Stimulated activated CD8-positive, alpha-beta memory T cell treated with anti-CD3 and anti-CD28 coated beads, Interleukin-12 subunit alpha, Interleukin-12 subunit beta, amount 100 ng/mL, for 1 hour (primary cell): ENCODE data around the gene TMEM208.

Experiments used
- DNase-seq: peaks from one replicate; pipeline ENCODE4 v3.0.0-alpha.2; 2020; ENCODE audit warnings: low read depth

The TMEM208 gene

DNA sequence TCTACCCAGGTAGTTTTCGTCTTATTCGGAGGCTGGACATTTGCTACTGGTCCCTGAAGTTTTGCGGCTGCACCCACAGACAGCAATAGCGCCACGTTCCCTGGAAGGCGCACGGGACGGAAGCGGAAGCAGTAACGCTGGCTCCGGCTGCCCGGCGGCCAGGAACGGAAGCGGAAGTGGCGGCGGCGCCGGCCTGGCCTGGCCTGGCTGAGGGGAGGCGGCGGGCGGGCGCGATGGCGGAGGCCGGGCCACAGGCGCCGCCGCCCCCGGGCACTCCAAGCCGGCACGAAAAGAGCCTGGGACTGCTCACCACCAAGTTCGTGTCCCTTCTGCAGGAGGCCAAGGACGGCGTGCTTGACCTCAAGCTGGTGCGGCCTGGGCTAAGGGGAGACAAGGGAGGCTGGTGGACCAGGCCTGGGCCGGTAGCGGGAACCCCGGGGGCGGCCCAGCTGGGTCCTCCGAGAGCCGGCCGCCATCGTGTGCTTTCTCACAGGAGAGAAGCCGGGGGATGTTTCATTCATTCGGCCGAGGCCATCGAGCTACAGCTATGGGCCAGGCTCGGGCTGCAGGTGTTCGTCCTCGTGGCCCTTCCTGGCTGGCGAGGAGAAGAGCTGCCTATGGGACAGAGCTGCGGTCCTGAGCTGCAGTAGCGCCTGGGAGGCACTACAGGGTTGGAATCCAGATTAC is 34.8 kb upstream of the TMEM208 start, which contains the start of gene E2F4:
Gene E2F4 (plus strand): TSS at position 161 of the 687 bp plus-strand sequence. CDS start 73 bp downstream, at position 234.
- DNase-seq: peak; percentile 76

DNA sequence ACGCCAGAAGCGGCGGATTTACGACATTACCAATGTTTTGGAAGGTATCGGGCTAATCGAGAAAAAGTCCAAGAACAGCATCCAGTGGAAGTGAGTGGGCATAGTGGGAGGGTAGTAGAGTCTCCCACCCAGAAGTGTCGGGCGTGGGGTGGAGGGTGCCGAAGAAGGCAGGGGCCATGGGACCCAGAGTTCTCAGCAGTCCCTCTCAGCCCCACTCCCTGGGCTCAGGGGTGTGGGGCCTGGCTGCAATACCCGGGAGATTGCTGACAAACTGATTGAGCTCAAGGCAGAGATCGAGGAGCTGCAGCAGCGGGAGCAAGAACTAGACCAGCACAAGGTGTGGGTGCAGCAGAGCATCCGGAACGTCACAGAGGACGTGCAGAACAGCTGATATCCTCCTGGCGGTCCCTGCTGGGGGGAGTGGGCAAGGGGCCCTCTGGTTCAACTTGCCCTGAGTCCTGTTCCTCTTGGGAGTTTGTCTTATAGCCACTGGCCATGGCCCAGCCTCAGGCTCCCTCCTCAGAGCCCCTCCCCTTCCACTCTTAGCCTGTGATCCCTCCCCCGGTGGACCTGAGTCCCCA is 34.1 kb upstream of the TMEM208 start:
- no peak for DNase-seq

DNA sequence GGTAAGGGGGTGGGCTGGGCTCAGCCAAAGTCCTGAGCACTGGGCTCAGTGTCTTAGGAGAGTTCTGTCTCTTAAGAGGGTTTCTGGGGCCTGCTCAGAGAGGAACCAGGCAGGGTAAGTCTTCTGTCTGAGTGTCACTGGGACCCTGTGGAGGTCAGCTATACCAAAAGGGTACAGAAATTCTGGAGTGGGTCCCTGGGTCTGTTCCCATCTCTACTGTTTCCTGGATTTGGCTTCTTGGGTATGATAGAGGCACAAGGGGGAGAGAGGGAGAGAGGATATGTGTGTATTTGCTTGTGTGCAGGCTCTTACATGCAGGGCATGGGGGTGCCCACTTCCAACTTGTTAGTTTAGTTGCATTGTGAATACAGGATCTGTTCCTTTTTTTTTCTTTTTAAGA is 33.4 kb upstream of the TMEM208 start:
- no peak for DNase-seq

GRCh38 chr16:67194260-67194659 is 32.7 kb upstream of the TMEM208 start:
- no peak for DNase-seq

DNA sequence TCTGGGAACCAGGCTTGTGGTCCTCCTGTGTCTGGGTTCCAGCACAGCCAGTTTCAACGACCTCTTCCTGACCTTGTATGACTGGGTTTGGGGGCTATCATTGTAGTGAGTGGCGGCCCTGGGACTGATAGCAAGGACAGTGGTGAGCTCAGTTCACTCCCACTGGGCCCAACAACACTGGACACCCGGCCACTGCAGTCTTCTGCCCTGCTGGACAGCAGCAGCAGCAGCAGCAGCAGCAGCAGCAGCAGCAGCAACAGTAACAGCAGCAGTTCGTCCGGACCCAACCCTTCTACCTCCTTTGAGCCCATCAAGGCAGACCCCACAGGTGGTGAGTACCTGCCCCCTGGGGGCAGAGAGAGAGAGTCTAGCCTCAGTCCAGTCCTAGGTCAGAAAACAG is 31.3 kb upstream of the TMEM208 start:
- no peak for DNase-seq

GRCh38 chr16:67196881-67197280 is 30.0 kb upstream of the TMEM208 start:
- no peak for DNase-seq

DNA sequence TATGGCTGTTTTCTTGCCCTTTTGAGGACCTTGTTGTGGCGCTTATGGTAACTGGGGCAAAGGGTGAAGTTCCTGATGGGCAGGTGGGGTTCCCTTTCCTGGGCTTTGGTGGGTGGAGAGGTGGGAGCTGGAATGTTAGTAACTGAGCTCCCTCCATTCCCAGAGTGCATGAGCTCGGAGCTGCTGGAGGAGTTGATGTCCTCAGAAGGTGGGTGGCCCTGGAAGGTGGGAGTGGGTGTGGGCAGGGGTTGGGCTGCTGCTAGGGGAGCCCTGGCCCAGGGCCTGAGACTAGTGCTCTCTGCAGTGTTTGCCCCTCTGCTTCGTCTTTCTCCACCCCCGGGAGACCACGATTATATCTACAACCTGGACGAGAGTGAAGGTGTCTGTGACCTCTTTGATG is 29.2 kb upstream of the TMEM208 start:
- DNase-seq: no peak

DNA sequence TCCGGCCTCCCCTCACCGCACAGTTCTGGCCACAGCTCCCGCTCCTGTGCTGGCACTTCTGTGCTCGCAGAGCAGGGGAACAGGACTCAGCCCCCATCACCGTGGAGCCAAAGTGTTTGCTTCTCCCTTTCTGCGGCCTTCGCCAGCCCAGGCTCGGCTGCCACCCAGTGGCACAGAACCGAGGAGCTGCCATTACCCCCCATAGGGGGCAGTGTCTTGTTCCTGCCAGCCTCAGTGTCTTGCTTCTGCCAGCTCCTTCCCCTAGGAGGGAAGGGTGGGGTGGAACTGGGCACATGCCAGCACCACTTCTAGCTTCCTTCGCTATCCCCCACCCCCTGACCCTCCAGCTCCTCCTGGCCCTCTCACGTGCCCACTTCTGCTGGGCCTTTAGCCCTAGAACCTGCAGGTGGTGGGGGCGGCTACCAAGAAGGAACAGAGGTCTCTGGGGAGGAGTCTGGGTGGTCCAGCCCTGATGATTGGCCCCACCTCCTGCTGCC is 28.6 kb upstream of the TMEM208 start:
- no peak for DNase-seq

GRCh38 chr16:67199011-67199807 is 27.7 kb upstream of the TMEM208 start, which contains the start of gene ELMO3:
ELMO3 (plus strand) TSS chr16:67199131; CDS start chr16:67199327, 196 bp downstream.
- DNase-seq: no peak

DNA sequence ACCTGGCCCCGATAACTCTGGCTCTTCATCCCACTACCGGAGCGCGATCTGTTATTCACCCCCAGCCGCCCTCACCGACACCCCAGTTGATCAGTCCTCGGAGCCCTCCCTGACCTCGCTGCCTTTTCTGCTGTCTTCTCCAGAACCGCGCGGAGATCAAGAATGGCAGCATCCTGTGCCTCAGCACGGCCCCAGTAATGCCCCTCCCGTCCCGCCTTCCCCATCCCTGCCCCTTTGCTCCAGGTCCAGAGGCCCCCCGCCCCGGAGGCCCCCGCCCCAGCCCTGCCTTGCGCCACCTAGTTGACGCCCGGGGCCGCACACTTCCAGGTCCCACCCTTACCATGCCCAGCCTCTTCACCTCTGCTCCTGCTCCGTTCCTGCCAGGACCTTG is 27.1 kb upstream of the TMEM208 start:
- no peak for DNase-seq

DNA sequence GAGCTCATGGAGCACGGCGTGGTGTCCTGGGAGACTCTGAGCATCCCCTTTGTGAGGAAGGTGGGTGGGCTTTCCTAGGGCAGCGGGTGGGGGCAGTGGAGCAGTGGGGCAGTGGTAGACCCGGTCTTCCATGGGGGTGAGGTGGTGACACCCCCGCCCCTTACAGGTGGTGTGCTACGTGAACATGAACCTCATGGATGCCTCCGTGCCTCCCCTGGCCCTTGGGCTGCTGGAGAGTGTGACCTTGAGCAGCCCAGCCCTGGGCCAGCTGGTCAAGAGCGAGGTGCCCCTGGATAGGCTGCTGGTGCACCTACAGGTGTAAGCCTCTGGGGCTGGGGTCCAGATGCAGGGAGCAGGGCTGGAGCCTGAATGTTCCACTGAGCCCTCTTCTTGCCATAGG is 26.4 kb upstream of the TMEM208 start:
- DNase-seq: no peak

DNA sequence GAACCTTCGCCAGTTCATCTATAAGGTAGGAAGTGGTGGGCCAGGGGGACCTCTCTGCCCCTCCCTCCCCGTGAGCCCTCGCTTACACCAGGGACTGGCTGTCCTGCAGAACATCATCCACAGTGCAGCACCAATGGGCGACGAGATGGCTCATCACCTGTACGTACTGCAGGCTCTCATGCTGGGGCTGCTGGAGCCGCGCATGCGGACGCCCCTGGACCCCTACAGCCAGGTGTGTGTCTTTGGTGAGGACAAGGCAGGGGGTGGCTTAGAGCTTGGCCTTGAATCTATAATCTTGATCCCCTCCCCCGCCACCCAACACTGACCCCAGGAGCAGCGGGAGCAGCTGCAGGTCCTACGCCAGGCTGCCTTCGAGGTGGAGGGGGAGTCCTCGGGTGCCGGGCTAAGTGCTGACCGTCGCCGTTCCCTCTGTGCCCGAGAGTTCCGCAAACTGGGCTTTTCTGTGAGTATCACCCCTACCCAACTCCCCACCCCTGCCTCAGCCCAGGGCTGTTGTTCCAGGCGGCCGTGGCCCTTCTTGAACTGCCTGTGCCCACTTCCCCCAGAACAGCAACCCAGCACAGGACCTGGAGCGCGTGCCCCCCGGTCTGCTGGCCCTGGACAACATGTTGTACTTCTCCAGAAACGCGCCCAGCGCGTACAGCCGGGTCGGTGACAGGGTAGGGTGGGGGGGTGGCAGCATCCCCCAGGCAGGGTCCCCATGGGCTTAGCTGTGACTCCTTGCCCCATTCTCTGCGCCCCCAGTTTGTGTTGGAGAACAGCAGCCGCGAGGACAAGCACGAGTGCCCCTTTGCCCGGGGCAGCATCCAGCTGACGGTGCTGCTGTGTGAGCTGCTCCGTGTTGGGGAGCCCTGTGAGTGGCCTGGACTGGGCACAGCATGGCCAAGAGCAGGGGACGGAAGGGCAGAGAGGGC is 25.3 kb upstream of the TMEM208 start:
- no peak for DNase-seq

GRCh38 chr16:67202426-67202825 is 24.5 kb upstream of the TMEM208 start:
- no peak for DNase-seq

GRCh38 chr16:67202956-67203493 is 23.9 kb upstream of the TMEM208 start:
- DNase-seq: no peak

DNA sequence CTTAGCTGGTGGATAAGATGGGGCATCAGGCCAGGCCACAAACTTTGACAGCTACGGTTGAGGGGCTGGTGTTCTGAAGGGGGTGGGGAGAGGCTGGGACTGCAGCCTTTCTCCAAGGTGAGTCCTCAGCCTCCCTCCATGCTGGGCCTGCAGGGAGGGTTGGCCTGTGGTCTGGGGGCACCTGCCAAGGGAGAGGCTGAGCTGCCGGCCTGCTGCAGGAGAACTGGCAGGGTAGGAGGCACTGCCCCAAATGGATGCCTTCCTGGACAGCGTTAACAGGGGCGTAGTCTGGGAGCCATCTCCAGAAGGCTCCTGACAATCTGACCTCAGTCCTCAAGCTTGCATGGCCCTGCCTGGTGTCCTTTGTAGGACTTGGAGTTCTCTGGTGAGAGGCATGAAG is 22.9 kb upstream of the TMEM208 start:
- DNase-seq: no peak

DNA sequence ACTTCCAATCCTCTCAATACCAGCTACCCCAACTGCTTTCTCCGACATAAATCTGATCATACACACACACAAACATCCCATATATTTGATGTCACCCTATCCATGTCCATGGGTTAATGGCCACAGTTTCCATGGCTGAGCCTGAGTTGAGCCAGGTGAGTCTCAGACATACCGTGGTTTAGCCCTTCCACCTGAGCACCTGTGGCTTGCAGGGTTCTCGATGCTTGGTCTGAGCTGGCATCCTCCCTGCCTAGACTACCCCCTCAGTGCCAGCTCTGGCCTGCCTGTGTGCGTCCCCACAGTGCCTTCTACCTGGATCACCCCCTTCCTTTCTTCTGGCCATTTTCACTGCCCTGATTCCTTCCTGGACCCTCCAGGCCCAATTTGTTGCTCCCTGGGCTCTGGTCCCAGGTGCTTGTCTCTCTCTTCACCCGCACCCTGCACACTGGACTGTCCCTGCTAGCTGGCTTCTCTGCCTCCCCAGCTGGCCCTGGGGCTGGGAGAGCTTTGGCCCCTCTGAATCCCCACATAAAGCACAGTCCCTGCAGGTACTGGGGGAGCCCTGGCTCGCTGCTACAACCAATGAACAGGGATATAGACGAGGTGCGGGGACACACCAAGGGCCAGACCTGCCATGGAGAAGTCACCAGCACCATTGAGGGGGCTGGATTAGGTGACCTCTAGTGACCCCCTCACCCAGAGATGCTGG is 20.6 kb upstream of the TMEM208 start:
- no peak for DNase-seq

GRCh38 chr16:67206838-67207248 is 20.1 kb upstream of the TMEM208 start:
- DNase-seq: no peak

DNA sequence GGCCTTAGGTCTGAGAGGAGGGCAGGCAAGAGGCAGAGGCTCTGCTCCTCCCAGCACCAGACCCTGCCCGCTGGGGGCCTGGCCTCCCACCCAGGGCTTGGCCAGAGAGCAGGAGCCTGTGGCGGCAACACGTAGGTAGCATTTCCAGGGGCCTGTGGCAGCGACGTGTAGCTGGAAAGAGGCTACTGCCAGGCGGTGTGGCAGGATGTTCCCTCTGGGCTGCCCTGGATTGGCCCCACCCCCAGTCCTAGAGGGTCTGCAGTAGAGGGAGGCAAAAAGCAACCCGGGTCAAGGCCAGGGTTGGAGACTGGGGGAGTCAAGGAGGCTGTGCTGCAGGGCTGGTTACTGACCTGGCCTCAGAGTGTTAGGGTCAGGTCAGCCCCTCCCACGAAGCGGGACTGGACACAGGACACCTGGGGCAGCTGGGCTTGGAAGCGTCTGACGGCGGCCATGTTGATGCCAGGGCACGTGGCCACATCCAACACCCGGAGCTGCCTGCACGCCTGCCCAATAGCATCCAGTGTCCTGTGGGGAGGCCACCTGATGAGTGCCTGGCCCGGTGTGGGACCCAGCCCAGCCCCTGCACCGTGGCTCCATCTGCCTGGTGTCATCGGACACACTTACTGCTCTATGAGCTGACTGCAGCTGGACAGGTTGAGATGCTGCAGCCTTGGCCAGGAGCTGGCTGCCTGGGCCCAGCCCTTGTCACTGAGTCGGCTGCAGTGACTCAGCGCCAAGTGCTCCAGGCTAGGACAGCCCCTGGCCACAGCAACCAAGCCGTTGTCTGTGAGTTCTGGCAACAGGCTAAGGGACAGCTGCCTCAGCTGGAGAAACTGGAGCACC is 19.5 kb upstream of the TMEM208 start:
- DNase-seq: no peak

DNA sequence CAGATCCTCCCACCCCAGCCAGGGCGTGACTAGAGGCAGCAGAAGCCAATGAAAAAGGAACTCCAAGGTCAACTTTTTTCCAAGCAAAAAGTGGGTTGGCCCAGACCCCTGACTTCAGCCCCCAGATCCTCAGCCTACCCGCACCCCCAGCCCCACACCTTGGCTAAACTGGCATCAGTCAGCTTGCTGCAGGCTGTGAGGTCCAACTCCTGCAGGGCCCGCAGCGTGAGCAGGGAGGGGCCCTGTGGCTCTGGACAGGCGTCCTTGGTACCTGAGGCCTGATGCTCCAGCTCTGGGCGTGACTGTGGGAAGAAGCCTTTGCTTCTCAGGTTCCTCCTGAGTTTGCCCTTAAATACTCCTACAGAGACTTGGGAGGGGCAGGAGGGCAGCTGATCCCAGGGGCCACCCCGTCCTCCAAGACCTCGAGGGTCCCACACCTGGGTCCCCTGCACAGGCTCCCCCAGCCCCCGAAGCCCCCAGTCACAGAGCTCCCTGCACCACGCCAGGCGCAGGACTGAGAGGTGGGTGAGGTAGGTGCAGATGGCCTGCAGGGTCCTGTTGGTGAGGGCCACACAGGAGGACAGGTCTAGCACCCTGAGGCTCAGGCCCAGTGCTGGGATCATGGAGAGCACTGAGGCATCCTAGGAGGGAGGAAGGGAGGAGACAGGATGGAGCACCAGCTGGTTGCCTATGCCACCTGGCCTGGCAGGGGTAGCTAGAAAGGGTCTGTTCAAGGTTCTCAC is 18.6 kb upstream of the TMEM208 start:
- no peak for DNase-seq
